GM18519 (cell line): ENCODE measurements around the gene CELF5.
"Not testable (repeated sequence)": the region's sequence is repeated elsewhere in the genome, so short reads cannot be mapped to it uniquely, and the experiment has no call there.

ENCODE experiments used
- ATAC-seq: cut with Tn5 transposase; IDR thresholded peaks from one replicate; pipeline ENCODE4 v1.9.1; 2021; ENCODE audit warnings: mild to moderate bottlenecking, moderate library complexity; ENCODE audit not compliant: unreplicated experiment, low FRiP score

The CELF5 gene

GRCh38 chr19:3335431-3336350, 111.2 kb downstream of the CELF5 start:
- no peak for ATAC-seq

GRCh38 chr19:3336351-3336679, 111.9 kb downstream of the CELF5 start:
- no peak for ATAC-seq

GRCh38 chr19:3336680-3337523, 112.4 kb downstream of the CELF5 start:
- ATAC-seq = no peak

GRCh38 chr19:3338541-3339181, 114.2 kb downstream of the CELF5 start:
- ATAC-seq = no peak

- ATAC-seq = no peak
These were observed 115.9 kb downstream of the CELF5 start for GRCh38 chr19:3340340-3340739.

GRCh38 chr19:3342246-3342645, 117.8 kb downstream of the CELF5 start:
- no peak for ATAC-seq

GRCh38 chr19:3342962-3343361, 118.5 kb downstream of the CELF5 start:
- not testable (repeated sequence) for ATAC-seq

- ATAC-seq = no peak
These were observed 119.4 kb downstream of the CELF5 start for GRCh38 chr19:3343619-3344502.

- no peak for ATAC-seq
These were observed 120.4 kb downstream of the CELF5 start for GRCh38 chr19:3344608-3345598.

- ATAC-seq = no peak
These were observed 121.5 kb downstream of the CELF5 start for GRCh38 chr19:3345850-3346460.
